Measurements from ENCODE around the gene MED13L. TPM values are rescaled to one million over a fixed set of nuclear protein-coding genes. Genes with fewer than 3 reads are reported as not detected.

MED13L gene
- total and polyA plus RNA-seq, 8 donors: 10.3 to 93.8 (median 53.0) TPM

DNA sequence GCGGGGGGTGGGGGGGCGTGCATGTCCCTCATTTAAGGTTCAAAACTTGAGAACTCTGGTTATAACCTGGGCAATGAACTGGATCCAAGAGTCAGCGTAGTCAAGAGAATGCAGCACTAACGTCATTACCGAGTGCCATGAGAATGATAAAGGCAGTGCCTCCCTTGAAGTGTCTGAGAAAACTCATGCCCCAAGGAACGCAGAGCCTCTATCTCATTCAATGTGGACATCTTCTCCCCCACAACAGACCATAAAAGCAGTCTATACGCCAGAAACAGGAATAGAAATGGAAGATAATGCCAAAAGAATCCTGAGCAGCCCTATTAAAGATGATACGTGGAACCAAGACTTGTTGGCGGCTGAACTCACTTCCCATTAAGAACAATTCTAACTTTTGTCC is 208.6 kb downstream of the MED13L start:
- WGBS, 2 donors: 90 to 95% methylated on average over 9 of the region's 9 CpGs
- intact Hi-C loops (cut with DNase I): no loop called here
- no peaks in the 10 kb centered on the region for H3K36me3 ChIP-seq
- H3K4me3 ChIP-seq: no peak overlapping the region
- no peaks in the 10 kb centered on the region for H3K27me3 ChIP-seq
- no peak overlapping the region for H3K27ac ChIP-seq
- H3K9me3 ChIP-seq: no peaks in the 10 kb centered on the region
- TF ChIP-seq, protein P1, sequence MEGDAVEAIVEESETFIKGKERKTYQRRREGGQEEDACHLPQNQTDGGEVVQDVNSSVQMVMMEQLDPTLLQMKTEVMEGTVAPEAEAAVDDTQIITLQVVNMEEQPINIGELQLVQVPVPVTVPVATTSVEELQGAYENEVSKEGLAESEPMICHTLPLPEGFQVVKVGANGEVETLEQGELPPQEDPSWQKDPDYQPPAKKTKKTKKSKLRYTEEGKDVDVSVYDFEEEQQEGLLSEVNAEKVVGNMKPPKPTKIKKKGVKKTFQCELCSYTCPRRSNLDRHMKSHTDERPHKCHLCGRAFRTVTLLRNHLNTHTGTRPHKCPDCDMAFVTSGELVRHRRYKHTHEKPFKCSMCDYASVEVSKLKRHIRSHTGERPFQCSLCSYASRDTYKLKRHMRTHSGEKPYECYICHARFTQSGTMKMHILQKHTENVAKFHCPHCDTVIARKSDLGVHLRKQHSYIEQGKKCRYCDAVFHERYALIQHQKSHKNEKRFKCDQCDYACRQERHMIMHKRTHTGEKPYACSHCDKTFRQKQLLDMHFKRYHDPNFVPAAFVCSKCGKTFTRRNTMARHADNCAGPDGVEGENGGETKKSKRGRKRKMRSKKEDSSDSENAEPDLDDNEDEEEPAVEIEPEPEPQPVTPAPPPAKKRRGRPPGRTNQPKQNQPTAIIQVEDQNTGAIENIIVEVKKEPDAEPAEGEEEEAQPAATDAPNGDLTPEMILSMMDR (IDR thresholded peaks at IDR 0.05): no peak
- ATAC-seq (no peak), FAIRE-seq (no peak), DNase-seq (no peak)
- H3K4me1 ChIP-seq: peaks cover 0 to 11% (median 0%) of the 10 kb centered on the region in 3 donors

DNA sequence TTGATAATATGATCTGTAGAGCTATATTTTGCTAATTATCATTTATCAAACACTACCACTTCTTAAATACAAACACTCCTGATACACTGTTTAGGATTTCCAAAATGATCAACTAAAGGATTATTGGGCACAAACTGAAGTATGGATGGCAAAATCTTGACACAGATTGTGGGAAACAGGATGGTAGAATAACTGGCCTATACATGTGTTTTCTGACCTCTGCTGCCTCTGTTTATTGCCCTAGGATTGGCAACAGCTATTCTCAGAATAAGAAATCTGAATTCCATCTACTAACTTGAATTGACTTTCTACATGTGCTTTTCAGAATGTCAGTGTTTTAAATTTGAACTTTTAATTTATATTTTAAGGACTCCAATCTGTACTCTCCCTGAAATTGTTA is 209.1 kb downstream of the MED13L start:
- DNase-seq (no peak), ATAC-seq (no peak), FAIRE-seq (no peak)
- Histone ChIP-seq H3K4me1 (peaks cover 0 to 11% (median 0%) of the 10 kb centered on the region in 3 donors), H3K9me3 (no peaks in the 10 kb centered on the region), H3K36me3 (no peaks in the 10 kb centered on the region), H3K27ac (no peak overlapping the region), H3K4me3 (no peak overlapping the region), H3K27me3 (no peaks in the 10 kb centered on the region)
- intact Hi-C loops (cut with DNase I): no loop called here
- TF ChIP-seq, protein P1 (IDR thresholded peaks at IDR 0.05): no peak

DNA sequence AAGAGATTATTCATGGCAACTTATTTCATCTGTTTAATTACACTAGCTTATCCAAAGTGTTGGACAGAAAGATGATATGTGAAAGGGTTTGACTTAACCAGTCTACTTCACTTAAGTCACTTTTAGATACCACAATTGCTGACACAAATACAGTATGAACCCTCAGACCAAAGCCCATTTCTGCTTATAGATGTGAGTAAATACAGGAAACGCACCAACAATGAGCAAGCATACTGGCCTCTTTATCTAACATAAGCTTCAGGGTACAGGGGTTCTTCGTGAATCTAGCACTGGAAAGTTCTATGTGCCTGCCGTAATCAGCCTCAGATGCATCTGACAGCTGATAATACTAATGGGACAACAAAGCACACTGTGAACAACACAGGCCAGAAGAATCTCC is 209.6 kb downstream of the MED13L start:
- Histone ChIP-seq H3K36me3 (no peaks in the 10 kb centered on the region), H3K27ac (no peak overlapping the region), H3K4me3 (no peak overlapping the region), H3K4me1 (peaks cover 0 to 11% (median 0%) of the 10 kb centered on the region in 3 donors), H3K27me3 (no peaks in the 10 kb centered on the region), H3K9me3 (no peaks in the 10 kb centered on the region)
- TF ChIP-seq, protein P1 (IDR thresholded peaks at IDR 0.05): no peak
- ATAC-seq (peak in 1 of 4 donors; percentile 12), DNase-seq (no peak), FAIRE-seq (no peak)
- 35 to 44% methylated on average over 3 of the region's 3 CpGs for WGBS, 2 donors
- intact Hi-C loops (cut with DNase I): no loop called here

DNA sequence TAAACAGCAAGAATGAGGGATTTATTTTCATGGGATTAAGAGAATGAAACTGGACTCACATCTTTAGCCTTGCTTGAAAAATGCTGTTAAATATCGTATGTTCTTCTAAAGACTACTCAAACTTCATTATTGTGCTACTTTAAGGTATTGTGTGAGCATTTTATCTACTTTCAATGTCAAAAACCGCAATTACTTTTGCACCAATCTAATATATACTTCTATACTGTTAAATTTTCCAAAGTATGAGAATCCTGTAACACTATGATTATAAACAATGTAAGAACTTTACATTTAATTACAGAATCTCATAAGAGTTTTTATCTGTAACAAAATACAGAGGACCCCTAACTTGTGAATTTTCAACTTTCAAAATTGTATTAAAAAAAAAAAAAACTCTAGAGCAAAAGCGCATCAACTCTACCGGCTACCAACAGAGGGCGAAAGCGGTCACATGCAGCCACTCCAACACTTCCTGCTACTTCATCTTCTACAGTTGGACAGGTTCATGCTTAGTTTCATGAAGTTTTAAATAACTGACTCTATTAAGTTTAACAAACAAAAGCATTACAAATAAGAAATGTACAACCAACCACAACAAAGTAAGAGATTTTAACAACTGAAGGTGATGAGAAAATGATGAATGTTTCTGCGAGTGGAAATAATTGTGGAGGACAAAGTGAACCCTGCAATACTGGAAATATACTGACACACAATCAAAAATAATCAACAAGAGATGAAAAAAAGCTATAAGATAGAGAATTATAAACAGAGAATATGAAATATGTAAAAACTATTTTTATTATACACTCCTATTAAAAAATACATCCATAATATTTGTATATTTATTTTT is 210.9 kb downstream of the MED13L start:
- Histone ChIP-seq H3K27ac (no peak overlapping the region), H3K36me3 (no peaks in the 10 kb centered on the region), H3K27me3 (no peaks in the 10 kb centered on the region), H3K4me3 (no peak overlapping the region), H3K4me1 (peaks cover 0 to 11% (median 0%) of the 10 kb centered on the region in 3 donors), H3K9me3 (no peaks in the 10 kb centered on the region)
- 53 to 56% methylated on average over 7 of the region's 7 CpGs for whole genome bisulfite sequencing, 2 donors
- ATAC-seq (peak; percentile 71 to 89 (median 86)), DNase-seq (peak in 4 of 6 donors; percentile 34 to 55 (median 43)), FAIRE-seq (peak; percentile 81)
- intact Hi-C loops (cut with DNase I): no loop called here
- TF ChIP-seq, protein P1 (IDR thresholded peaks at IDR 0.05): peak; percentile 33 to 64 (median 40)

DNA sequence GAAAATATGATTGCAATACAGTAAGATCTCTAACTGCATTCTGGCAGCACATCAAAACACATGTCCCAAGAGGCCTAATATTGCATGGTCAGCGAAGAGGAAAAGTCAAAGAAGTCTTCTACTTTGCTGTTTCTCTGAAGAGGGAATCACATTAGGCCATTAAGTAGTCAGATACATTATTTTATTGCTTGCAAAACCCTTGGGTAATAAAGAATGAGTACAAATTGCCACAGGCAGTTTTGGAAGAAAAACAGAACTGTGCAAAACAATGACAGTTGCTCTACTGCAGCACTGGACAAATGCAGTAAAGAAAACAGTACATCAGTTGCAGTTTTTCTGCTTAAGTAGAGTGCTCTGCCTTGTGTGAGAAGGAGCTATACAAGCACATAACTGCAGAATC is 211.9 kb downstream of the MED13L start:
- ATAC-seq: peak in 1 of 4 donors; percentile 11
- no peak for FAIRE-seq
- 77 to 83% methylated on average over 1 of the region's 1 CpG for WGBS, 2 donors
- H3K27ac ChIP-seq: no peak overlapping the region
- H3K36me3 ChIP-seq: no peaks in the 10 kb centered on the region
- H3K9me3 ChIP-seq: no peaks in the 10 kb centered on the region
- H3K27me3 ChIP-seq: no peaks in the 10 kb centered on the region
- DNase-seq: no peak
- intact Hi-C loops (cut with DNase I): no loop called here
- TF ChIP-seq, protein P1 (IDR thresholded peaks at IDR 0.05): no peak
- H3K4me3 ChIP-seq: no peak overlapping the region
- peaks cover 0 to 17% (median 0%) of the 10 kb centered on the region in 3 donors for H3K4me1 ChIP-seq

Data from pancreas (tissue), 10 donors.